GM19240 (cell line): ENCODE measurements around the gene CCDC13.

Source experiments
- DNase-seq: peaks from one replicate; pipeline ENCODE4 v3.0.0; 2011; ENCODE audit warnings: low spot score; ENCODE audit not compliant: insufficient read length

Gene CCDC13

DNA sequence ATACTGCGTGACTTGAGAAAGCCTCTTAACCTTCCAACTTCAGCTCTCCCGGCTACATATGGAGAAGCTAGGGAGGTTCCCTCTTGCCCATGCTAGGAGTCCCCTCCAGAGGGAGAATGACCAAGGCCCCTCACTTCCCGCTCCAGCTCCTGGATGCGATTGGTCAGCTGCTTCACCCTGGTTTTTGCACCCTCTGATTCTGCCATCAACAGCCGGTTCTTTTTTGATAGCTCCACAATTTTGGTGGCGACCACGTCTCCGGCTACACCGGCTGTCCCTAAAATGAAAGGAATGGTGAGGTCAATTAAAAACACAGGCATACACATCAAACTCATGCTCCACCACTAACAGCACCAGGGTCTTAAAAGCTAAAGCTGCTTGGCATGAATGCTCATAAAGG is 20.6 kb downstream of the CCDC13 start:
- DNase-seq = no peak

DNA sequence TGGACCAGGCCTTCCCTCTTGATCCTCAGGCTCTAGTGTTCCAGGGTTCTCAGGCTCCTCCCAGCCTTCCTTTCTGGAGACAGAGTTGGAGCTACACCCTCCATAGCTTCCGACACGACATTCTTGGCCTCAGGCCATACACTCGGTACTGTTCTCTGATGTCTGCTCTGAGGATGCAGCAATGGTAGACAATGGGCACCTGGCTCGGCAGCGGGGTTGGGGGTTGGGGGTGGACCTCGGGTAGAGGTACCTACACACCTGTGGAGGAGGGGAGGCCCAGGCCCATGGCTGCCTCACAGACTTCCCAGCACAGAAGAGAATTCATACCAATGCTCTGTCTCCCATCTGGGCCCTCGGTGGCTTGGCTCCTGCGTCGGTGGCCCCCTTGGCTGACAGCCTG is 21.4 kb downstream of the CCDC13 start:
- no peak for DNase-seq

GRCh38 chr3:42750834-42751233 is 22.2 kb downstream of the CCDC13 start:
- no peak for DNase-seq

GRCh38 chr3:42749753-42750231 is 23.3 kb downstream of the CCDC13 start:
- DNase-seq = no peak

- DNase-seq = no peak
Observed at GRCh38 chr3:42749025-42749752, 23.9 kb downstream of the CCDC13 start.

DNA sequence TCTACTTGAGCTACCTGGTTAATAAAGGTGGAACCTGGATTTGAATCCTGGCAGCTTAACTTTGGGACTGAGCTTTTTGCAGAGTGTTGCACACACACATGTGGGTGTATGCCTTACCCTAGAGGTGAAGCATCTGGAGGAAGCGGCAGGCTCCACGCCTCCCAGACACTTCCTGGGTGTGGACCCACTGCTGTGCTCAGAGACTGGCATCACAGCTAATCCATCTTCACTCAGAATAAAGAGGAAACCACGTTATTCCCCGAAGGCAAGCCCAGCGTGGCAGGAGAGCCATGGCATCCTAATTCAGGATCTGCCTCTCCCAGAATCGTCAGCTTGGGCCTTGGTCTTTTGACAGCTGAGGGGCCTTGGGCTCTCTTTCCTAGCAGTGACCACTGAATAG is 25.5 kb downstream of the CCDC13 start:
- no peak for DNase-seq

DNA sequence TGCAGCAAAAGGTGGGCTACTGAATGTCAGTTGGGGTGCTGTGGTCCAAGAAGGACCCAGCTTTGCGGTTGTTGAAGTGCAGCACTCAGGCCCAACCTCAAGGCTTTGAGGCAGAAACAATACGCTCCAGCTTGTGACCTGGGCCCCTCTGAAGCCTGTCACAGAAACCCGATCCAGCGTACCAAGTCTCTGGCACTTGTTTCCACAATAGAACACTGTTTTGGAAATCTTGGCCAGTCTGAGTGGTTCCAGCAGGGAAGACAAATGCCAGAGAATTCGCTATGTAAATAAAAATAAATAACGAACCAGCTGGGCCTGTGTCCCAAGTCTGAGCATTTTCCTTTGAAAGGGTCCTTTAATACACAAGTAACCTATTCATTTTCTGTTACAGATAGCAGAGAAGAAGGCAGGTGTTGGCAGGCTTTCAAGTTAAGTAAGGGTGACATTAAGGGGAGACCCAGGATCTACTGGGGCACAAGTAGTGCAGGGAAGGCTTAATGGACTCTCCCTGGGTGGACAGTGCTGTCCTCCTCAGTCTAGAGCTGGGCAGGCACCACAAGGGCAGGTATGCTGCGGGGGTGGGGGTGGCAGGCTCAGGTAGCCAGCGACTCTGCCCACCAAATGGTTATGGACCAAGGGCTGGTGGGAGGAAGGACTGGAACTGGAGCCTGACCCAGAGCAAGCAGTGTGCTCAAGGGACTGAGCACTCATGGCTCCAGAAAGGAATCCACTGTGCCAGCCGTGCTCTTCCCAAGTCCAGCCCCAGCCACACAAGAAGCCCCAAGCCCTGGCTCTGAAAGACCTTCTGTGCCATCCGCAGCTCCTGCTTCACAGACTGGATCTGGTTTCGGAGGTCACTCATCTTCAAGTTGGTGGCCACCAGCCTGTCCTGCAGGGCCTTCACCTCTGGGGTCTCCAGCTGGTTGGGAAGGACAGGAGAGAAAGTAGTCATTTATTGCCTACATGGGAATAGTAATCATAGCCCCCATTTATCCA is 26.3 kb downstream of the CCDC13 start:
- DNase-seq = no peak

- DNase-seq = no peak
Observed at GRCh38 chr3:42745776-42746454, 27.1 kb downstream of the CCDC13 start.

GRCh38 chr3:42745291-42745745 is 27.7 kb downstream of the CCDC13 start:
- DNase-seq = no peak

GRCh38 chr3:42743204-42743995 is 29.7 kb downstream of the CCDC13 start:
- DNase-seq = no peak

DNA sequence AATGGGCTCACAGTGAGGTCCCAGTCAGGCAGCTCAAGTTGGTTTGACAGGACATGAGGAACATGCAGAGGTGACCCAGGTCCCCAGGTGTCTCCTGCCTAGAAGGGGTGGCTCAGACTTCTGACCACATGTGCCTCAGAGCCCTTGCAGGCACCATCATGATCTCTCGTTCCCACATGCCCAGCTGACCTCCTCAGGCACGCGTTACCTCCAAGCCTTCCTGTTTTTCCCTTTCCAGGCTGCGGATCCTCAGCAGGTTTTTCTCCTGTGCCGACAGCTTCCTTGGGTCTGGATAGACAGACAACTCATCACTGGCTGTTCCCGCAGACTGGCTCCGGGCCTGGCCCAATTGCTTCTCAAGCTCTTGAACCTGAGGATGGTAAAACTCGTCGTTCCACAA is 30.4 kb downstream of the CCDC13 start:
- no peak for DNase-seq

DNA sequence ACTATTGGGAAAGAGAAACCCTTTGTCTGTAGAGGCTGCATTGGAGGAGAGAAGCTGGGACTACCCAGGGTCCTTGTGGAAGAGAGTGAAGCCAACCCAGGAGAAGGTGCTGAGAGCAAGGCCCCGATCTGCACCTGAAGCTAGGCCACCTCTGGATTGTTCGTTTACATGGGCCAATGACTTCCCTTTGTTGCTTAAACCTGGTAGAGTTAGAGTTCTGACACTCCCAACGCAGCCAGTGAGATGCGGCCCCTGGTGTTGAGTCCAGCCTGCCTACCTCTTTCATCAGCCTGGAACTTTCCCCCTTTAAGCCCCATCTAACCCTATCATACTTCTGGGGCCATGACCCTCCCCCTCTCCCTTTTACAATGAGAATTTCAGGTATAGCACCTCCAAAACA is 30.8 kb downstream of the CCDC13 start:
- DNase-seq = no peak

DNA sequence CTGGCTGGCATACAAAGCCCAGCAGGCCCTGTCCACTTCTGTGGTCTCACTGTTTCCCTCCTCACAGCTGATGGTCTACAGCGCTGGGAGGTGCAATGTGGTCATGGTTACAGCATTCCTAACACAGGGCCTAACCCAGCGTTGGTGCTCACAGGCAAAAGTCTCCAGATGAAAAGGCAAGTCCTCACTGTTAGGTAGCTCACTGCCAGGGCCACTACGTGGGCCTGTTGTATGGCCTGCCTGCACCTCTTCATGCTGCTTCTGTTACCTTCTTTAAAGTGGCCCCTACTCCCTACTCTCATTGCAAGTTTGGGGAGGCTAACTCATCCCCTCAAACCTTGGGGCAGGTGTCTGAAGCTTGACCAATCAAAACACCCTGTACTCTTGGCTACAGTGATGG is 31.3 kb downstream of the CCDC13 start:
- no peak for DNase-seq

- DNase-seq = no peak
Observed at GRCh38 chr3:42739401-42740158, 33.5 kb downstream of the CCDC13 start.

DNA sequence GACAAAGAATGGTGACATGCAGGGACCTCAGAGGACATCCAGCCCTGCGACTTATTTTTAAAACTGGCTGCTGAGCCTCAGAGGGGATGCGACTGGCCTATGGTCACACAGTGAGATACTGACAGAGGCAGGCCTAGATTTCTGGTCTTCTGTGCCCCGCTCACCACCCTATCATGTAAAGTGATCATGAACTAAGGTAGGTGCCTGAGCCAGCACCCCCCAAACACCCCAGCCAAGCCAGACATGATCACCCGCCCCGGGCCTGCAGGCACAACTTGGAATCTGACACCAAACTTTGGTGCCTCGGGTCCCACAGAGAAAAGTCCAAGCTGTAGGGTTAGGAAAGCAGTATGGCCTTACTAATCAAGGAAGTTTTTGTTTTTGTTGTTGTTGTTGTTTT is 36.5 kb downstream of the CCDC13 start:
- no peak for DNase-seq

GRCh38 chr3:42736081-42736480 is 37.0 kb downstream of the CCDC13 start:
- no peak for DNase-seq

- no peak for DNase-seq
Observed at GRCh38 chr3:42735615-42736014, 37.4 kb downstream of the CCDC13 start.

DNA sequence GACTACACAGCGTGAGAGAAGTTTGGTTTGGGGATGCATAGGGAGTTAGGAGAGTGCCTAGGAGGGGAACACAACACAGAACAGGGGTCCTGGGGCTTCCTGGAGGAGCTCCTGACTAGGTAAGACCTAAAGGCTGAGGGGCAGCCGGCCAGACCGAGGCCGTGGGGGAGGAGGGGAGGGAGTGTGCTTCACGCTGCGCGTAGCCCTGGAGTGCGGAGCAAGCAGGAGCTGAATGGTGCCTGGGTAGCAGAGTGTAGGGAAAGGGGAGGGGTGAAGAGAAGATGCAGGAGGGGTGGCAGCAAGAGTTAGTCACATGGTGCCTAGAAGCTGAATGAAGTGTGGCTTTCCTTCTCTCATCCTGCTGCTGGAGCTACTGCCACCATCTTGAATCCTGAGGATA is 38.0 kb downstream of the CCDC13 start:
- no peak for DNase-seq

- no peak for DNase-seq
Observed at GRCh38 chr3:42734263-42734860, 38.7 kb downstream of the CCDC13 start.
